ENCODE results near the gene KLB.

DNA sequence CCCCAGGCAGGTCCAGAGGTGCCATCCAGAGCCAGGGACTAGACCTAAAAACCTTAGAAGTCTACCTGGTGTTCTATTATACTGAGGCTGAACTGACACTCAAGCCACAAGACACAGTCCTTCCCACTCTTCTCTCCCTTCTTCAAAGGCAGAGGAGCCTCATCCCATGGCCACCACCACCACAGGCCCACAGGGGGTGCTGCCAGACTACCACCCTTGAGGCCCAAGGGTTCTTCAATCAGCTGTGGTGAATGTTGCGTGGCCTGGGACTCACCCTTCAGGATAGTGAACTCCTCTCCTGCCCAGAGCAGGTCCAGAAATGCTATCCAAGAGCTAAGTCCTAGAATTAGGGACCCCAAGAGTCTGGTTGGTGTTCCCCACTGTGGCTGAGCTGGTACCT is 23.0 kb upstream of the KLB start:
- TF ChIP-seq, protein P1, sequence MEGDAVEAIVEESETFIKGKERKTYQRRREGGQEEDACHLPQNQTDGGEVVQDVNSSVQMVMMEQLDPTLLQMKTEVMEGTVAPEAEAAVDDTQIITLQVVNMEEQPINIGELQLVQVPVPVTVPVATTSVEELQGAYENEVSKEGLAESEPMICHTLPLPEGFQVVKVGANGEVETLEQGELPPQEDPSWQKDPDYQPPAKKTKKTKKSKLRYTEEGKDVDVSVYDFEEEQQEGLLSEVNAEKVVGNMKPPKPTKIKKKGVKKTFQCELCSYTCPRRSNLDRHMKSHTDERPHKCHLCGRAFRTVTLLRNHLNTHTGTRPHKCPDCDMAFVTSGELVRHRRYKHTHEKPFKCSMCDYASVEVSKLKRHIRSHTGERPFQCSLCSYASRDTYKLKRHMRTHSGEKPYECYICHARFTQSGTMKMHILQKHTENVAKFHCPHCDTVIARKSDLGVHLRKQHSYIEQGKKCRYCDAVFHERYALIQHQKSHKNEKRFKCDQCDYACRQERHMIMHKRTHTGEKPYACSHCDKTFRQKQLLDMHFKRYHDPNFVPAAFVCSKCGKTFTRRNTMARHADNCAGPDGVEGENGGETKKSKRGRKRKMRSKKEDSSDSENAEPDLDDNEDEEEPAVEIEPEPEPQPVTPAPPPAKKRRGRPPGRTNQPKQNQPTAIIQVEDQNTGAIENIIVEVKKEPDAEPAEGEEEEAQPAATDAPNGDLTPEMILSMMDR (IDR thresholded peaks at IDR 0.05; ENCODE audit: low read depth, low read length, missing input control) = no peak
- TF ChIP-seq MAX (IDR thresholded peaks at IDR 0.05) (no peak), RAD21 (IDR thresholded peaks at IDR 0.05) (peak in 1 of 2 donors; percentile 52), NR2F2 (IDR thresholded peaks at IDR 0.05) (no peak), ZBTB33 (IDR thresholded peaks at IDR 0.05) (no peak), YY1 (IDR thresholded peaks at IDR 0.05) (no peak)
- TF ChIP-seq, protein P2, sequence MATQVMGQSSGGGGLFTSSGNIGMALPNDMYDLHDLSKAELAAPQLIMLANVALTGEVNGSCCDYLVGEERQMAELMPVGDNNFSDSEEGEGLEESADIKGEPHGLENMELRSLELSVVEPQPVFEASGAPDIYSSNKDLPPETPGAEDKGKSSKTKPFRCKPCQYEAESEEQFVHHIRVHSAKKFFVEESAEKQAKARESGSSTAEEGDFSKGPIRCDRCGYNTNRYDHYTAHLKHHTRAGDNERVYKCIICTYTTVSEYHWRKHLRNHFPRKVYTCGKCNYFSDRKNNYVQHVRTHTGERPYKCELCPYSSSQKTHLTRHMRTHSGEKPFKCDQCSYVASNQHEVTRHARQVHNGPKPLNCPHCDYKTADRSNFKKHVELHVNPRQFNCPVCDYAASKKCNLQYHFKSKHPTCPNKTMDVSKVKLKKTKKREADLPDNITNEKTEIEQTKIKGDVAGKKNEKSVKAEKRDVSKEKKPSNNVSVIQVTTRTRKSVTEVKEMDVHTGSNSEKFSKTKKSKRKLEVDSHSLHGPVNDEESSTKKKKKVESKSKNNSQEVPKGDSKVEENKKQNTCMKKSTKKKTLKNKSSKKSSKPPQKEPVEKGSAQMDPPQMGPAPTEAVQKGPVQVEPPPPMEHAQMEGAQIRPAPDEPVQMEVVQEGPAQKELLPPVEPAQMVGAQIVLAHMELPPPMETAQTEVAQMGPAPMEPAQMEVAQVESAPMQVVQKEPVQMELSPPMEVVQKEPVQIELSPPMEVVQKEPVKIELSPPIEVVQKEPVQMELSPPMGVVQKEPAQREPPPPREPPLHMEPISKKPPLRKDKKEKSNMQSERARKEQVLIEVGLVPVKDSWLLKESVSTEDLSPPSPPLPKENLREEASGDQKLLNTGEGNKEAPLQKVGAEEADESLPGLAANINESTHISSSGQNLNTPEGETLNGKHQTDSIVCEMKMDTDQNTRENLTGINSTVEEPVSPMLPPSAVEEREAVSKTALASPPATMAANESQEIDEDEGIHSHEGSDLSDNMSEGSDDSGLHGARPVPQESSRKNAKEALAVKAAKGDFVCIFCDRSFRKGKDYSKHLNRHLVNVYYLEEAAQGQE (IDR thresholded peaks at IDR 0.05) = no peak
